HepG2 (cell line): ENCODE data around the gene PNPLA3. TPM values are rescaled to one million over a fixed set of nuclear protein-coding genes. Genes with fewer than 3 reads are reported as not detected.

Experiments used
- ETV6 ChIP-seq: sonication (generic); formaldehyde crosslinking; conservative IDR thresholded peaks from 2 replicates; pipeline ENCODE4 v1.4.0; 2020; ENCODE audit warnings: missing genetic modification reagents
- HDAC2 ChIP-seq: sonication (generic); formaldehyde crosslinking; IDR thresholded peaks from 2 replicates; pipeline ENCODE4 v1.4.0; 2020; ENCODE audit warnings: missing genetic modification reagents
- JUND ChIP-seq: sonication (generic); formaldehyde crosslinking; IDR thresholded peaks from 2 replicates; pipeline ENCODE4 v1.8.0; 2022; ENCODE audit warnings: mild to moderate bottlenecking, missing genetic modification reagents
- SP5 ChIP-seq: IDR thresholded peaks from 2 replicates; pipeline ENCODE4 v1.6.1; 2016; ENCODE audit warnings: low read depth, borderline replicate concordance
- TBP ChIP-seq: sonication (generic); formaldehyde crosslinking; IDR thresholded peaks from 2 replicates; pipeline ENCODE4 v1.5.0; 2020; ENCODE audit warnings: missing genetic modification reagents
- THAP11 ChIP-seq: IDR thresholded peaks from 2 replicates; pipeline ENCODE4 v1.6.1; 2016; ENCODE audit warnings: missing biosample characterization, missing genetic modification reagents
- ZNF816 ChIP-seq: sonication (generic); formaldehyde crosslinking; IDR thresholded peaks from 2 replicates; pipeline ENCODE4 v1.8.0; 2022; ENCODE audit warnings: missing genetic modification reagents, mild to moderate bottlenecking, borderline replicate concordance
- polyA plus RNA-seq, 8 experiments: library from polyadenylated mRNA; depleted of rRNA in 3 of 8; stranded (reverse) in 7 of 8; unstranded in 1 of 8; fragments of >200 nt; fragmentation: Illumina TruSeq in 4 of 8; extraction: Trizol in 4 of 8; gene quantifications; 2 replicates each; pipeline versions ENCODE4 v1.2.1 to v1.2.3, GENCODE V29; 2011 to 2016; ENCODE audit warnings: low read depth in 4 of 8, missing spikeins in 1 of 8, mixed read lengths in 1 of 8; ENCODE audit not compliant: insufficient read depth in 1 of 8
- total RNA-seq, 5 experiments: library from RNA; depleted of rRNA; stranded (reverse); fragments of >200 nt; fragmentation: Illumina TruSeq; extraction: Trizol; gene quantifications; 2 replicates each; pipeline ENCODE4 v1.2.3, GENCODE V29; 2016; ENCODE audit warnings: low read depth in 1 of 5
- TF ChIP-seq, protein P1 (sequence below): IDR thresholded peaks from 2 replicates; pipeline ENCODE4 v1.6.1; 2016; ENCODE audit warnings: low read depth, missing genetic modification reagents, missing compliant biosample characterization
- TF ChIP-seq, protein P2 (sequence below): sonication (generic); formaldehyde crosslinking; IDR thresholded peaks from 2 replicates; pipeline ENCODE4 v1.8.0; 2022; ENCODE audit warnings: mild to moderate bottlenecking, missing genetic modification reagents
- TF ChIP-seq, protein P3 (sequence below): sonication (generic); formaldehyde crosslinking; IDR thresholded peaks from 2 replicates; pipeline ENCODE4 v1.4.0; 2020; ENCODE audit warnings: missing genetic modification reagents, borderline replicate concordance
- TF ChIP-seq, protein P4 (sequence below): sonication (generic); formaldehyde crosslinking; IDR thresholded peaks from 2 replicates; pipeline ENCODE4 v1.5.0; 2020; ENCODE audit warnings: mild to moderate bottlenecking, missing genetic modification reagents, moderate library complexity
- TF ChIP-seq, protein P5 (sequence below): sonication (generic); formaldehyde crosslinking; IDR thresholded peaks from 2 replicates; pipeline ENCODE4 v1.4.0; 2020; ENCODE audit warnings: missing genetic modification reagents, mild to moderate bottlenecking, borderline replicate concordance
- TF ChIP-seq, protein P6 (sequence below): sonication (generic); formaldehyde crosslinking; IDR thresholded peaks from 2 replicates; pipeline ENCODE4 v1.8.1; 2023; ENCODE audit warnings: missing genetic modification reagents, mild to moderate bottlenecking, borderline replicate concordance

Gene PNPLA3
- total and polyA plus RNA-seq, 2 of the 13 experiments (the other 11 are each of a cell fraction or from before 2014, with no cell fraction given) = 16.9 to 19.8 TPM

DNA sequence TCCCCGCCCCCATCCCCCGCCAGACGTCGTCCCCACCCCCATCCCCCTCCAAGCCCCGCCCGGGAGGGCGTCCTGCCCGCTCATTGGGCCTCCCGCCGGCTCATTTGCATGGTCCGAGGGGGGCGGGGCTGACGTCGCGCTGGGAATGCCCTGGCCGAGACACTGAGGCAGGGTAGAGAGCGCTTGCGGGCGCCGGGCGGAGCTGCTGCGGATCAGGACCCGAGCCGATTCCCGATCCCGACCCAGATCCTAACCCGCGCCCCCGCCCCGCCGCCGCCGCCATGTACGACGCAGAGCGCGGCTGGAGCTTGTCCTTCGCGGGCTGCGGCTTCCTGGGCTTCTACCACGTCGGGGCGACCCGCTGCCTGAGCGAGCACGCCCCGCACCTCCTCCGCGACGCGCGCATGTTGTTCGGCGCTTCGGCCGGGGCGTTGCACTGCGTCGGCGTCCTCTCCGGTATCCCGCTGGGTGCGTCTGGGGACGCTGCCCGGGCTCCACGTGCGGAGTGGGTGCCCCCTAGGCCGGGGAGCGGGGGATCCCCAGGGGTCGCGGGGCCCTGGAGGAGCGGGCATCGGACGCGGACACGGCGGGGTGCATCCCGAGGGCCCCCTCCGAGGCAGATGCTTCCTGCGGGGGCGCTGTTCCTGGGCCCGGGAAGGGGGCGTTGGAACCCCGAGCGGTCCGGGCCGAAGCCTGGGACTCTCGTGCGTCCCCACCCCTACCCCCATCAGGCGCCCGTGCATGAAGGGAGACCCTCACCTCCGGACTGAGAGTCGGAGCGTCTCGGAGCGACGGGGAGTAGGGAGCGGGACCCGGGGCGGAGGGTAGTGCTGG lies at the start of gene PNPLA3 (continued):
- TF ChIP-seq, protein P1, sequence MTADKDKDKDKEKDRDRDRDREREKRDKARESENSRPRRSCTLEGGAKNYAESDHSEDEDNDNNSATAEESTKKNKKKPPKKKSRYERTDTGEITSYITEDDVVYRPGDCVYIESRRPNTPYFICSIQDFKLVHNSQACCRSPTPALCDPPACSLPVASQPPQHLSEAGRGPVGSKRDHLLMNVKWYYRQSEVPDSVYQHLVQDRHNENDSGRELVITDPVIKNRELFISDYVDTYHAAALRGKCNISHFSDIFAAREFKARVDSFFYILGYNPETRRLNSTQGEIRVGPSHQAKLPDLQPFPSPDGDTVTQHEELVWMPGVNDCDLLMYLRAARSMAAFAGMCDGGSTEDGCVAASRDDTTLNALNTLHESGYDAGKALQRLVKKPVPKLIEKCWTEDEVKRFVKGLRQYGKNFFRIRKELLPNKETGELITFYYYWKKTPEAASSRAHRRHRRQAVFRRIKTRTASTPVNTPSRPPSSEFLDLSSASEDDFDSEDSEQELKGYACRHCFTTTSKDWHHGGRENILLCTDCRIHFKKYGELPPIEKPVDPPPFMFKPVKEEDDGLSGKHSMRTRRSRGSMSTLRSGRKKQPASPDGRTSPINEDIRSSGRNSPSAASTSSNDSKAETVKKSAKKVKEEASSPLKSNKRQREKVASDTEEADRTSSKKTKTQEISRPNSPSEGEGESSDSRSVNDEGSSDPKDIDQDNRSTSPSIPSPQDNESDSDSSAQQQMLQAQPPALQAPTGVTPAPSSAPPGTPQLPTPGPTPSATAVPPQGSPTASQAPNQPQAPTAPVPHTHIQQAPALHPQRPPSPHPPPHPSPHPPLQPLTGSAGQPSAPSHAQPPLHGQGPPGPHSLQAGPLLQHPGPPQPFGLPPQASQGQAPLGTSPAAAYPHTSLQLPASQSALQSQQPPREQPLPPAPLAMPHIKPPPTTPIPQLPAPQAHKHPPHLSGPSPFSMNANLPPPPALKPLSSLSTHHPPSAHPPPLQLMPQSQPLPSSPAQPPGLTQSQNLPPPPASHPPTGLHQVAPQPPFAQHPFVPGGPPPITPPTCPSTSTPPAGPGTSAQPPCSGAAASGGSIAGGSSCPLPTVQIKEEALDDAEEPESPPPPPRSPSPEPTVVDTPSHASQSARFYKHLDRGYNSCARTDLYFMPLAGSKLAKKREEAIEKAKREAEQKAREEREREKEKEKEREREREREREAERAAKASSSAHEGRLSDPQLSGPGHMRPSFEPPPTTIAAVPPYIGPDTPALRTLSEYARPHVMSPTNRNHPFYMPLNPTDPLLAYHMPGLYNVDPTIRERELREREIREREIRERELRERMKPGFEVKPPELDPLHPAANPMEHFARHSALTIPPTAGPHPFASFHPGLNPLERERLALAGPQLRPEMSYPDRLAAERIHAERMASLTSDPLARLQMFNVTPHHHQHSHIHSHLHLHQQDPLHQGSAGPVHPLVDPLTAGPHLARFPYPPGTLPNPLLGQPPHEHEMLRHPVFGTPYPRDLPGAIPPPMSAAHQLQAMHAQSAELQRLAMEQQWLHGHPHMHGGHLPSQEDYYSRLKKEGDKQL (CRISPR knock-in tag) = no peak
- TF ChIP-seq, protein P2, sequence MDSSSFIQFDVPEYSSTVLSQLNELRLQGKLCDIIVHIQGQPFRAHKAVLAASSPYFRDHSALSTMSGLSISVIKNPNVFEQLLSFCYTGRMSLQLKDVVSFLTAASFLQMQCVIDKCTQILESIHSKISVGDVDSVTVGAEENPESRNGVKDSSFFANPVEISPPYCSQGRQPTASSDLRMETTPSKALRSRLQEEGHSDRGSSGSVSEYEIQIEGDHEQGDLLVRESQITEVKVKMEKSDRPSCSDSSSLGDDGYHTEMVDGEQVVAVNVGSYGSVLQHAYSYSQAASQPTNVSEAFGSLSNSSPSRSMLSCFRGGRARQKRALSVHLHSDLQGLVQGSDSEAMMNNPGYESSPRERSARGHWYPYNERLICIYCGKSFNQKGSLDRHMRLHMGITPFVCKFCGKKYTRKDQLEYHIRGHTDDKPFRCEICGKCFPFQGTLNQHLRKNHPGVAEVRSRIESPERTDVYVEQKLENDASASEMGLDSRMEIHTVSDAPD = no peak
- TF ChIP-seq HDAC2 = peak; percentile 39; the same call in 1 of the 2 replicates
- TF ChIP-seq, protein P3, sequence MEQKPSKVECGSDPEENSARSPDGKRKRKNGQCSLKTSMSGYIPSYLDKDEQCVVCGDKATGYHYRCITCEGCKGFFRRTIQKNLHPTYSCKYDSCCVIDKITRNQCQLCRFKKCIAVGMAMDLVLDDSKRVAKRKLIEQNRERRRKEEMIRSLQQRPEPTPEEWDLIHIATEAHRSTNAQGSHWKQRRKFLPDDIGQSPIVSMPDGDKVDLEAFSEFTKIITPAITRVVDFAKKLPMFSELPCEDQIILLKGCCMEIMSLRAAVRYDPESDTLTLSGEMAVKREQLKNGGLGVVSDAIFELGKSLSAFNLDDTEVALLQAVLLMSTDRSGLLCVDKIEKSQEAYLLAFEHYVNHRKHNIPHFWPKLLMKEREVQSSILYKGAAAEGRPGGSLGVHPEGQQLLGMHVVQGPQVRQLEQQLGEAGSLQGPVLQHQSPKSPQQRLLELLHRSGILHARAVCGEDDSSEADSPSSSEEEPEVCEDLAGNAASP (CRISPR knock-in tag) = peak; percentile 41; the same call in 1 of the 2 replicates
- no peak; the same call in 1 of the 2 replicates for TF ChIP-seq TBP (CRISPR knock-in tag)
- peak; percentile 26; the same call in 1 of the 2 replicates for TF ChIP-seq SP5 (CRISPR knock-in tag)
- TF ChIP-seq, protein P4, sequence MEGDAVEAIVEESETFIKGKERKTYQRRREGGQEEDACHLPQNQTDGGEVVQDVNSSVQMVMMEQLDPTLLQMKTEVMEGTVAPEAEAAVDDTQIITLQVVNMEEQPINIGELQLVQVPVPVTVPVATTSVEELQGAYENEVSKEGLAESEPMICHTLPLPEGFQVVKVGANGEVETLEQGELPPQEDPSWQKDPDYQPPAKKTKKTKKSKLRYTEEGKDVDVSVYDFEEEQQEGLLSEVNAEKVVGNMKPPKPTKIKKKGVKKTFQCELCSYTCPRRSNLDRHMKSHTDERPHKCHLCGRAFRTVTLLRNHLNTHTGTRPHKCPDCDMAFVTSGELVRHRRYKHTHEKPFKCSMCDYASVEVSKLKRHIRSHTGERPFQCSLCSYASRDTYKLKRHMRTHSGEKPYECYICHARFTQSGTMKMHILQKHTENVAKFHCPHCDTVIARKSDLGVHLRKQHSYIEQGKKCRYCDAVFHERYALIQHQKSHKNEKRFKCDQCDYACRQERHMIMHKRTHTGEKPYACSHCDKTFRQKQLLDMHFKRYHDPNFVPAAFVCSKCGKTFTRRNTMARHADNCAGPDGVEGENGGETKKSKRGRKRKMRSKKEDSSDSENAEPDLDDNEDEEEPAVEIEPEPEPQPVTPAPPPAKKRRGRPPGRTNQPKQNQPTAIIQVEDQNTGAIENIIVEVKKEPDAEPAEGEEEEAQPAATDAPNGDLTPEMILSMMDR = peak; percentile 58
- no peak for TF ChIP-seq ZNF816 (CRISPR knock-in tag)
- TF ChIP-seq, protein P5, sequence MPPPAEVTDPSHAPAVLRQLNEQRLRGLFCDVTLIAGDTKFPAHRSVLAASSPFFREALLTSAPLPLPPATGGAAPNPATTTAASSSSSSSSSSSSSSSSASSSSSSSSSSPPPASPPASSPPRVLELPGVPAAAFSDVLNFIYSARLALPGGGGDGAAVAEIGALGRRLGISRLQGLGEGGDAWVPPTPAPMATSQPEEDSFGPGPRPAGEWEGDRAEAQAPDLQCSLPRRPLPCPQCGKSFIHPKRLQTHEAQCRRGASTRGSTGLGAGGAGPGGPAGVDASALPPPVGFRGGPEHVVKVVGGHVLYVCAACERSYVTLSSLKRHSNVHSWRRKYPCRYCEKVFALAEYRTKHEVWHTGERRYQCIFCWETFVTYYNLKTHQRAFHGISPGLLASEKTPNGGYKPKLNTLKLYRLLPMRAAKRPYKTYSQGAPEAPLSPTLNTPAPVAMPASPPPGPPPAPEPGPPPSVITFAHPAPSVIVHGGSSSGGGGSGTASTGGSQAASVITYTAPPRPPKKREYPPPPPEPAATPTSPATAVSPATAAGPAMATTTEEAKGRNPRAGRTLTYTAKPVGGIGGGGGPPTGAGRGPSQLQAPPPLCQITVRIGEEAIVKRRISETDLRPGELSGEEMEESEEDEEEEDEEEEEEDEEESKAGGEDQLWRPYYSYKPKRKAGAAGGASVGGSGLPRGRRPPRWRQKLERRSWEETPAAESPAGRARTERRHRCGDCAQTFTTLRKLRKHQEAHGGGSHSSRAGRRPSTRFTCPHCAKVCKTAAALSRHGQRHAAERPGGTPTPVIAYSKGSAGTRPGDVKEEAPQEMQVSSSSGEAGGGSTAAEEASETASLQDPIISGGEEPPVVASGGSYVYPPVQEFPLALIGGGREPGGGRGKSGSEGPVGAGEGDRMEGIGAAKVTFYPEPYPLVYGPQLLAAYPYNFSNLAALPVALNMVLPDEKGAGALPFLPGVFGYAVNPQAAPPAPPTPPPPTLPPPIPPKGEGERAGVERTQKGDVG (CRISPR knock-in tag) = no peak
- peak; percentile 41; the same call in 1 of the 2 replicates for TF ChIP-seq THAP11 (CRISPR knock-in tag)
- peak; percentile 30; the same call in 1 of the 2 replicates for TF ChIP-seq JUND (CRISPR knock-in tag)
- peak; percentile 61 for TF ChIP-seq ETV6 (CRISPR knock-in tag)
- TF ChIP-seq, protein P6, sequence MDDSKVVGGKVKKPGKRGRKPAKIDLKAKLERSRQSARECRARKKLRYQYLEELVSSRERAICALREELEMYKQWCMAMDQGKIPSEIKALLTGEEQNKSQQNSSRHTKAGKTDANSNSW (CRISPR knock-in tag) = peak; percentile 83; the same call in 1 of the 2 replicates
